Muscle layer of duodenum (tissue), 2 donors: ENCODE measurements around the gene PAIP2.
"Not testable (repeated sequence)": the region's sequence is repeated elsewhere in the genome, so short reads cannot be mapped to it uniquely, and the experiment has no call there.

Source experiments
- H3K27ac ChIP-seq: one replicate; pipeline ENCODE4 v1.7.0; 2013; ENCODE audit warnings: mild to moderate bottlenecking, low read length
- H3K27me3 ChIP-seq: one replicate; pipeline ENCODE4 v1.7.0; 2013; ENCODE audit warnings: low read depth, mild to moderate bottlenecking, control low read depth, low read length
- H3K36me3 ChIP-seq, 2 donors: one replicate each; pipeline ENCODE4 v1.7.0; 2013; ENCODE audit warnings: low read length in 2 of 2, control low read depth in 1 of 2, mild to moderate bottlenecking in 1 of 2; ENCODE audit not compliant: insufficient read depth in 2 of 2, control insufficient read depth in 1 of 2
- H3K4me1 ChIP-seq, 2 donors: one replicate each; pipeline ENCODE4 v1.7.0; 2013; ENCODE audit warnings: low read length in 2 of 2, mild to moderate bottlenecking in 2 of 2, control low read depth in 1 of 2, moderate library complexity in 1 of 2; ENCODE audit not compliant: insufficient read depth in 2 of 2, control insufficient read depth in 1 of 2
- H3K4me3 ChIP-seq, 2 donors: one replicate each; pipeline ENCODE4 v1.7.0; 2013; ENCODE audit warnings: low read length in 2 of 2, low read depth in 1 of 2, mild to moderate bottlenecking in 1 of 2
- H3K9me3 ChIP-seq, 2 donors: one replicate each; pipeline ENCODE4 v1.7.0; 2013; ENCODE audit warnings: low read length in 2 of 2, control low read depth in 1 of 2, mild to moderate bottlenecking in 1 of 2; ENCODE audit not compliant: control insufficient read depth in 1 of 2
- donor health status: healthy.

PAIP2 gene

DNA sequence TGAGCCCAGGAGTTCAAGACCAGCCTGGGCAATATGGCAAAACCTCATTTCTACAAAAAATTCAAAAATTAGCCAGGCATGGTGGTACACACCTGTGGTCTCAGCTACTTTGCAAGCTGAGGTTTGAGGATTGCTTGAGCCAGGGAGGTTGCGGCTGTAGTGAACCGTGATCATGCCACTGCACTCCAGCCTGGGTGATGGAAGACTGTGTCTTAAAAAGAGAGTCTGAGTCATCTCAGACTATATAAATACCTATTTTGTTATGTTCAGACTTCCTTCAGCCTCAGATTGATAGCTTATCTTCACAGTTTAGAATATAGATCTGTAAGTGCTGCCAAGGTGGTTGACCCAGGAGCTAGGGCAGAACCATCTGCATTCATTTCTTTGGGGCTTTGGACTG, 1.6 kb upstream of the PAIP2 start:
- Histone ChIP-seq H3K36me3 (peaks cover 0 to 10% of the 10 kb centered on the region in 2 donors), H3K4me1 (peaks cover 8 to 28% of the 10 kb centered on the region in 2 donors), H3K4me3 (no peak overlapping the region), H3K27me3 (no peaks in the 10 kb centered on the region), H3K27ac (no peak overlapping the region), H3K9me3 (no peaks in the 10 kb centered on the region)

DNA sequence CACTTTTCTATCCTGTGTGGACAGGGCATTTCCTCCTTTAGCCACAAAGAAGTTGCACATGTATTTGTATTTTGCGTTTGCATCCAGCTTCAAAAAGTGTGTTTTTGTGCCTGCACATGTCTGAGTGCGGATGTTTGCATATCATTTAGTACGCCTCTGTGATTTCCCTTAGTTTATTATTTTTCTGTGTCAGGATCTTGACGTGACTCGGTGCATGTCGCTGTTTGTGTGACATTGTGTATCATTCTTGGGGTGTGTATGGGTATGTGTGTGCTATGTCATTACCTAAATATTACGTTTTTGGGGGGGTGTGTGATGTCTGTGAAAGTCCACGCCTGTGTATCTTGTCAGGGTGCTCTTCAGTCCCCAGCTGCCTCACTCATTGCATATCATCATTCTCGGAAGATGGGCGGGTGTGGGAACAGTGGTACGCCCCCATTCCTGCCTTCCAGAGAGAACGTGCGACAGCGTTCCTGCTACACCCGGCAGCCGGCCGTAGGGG, 416 bp upstream of the PAIP2 start:
- H3K27me3 ChIP-seq: no peaks in the 10 kb centered on the region
- peaks cover 0 to 10% of the 10 kb centered on the region in 2 donors for H3K36me3 ChIP-seq
- H3K27ac ChIP-seq: no peak overlapping the region
- no peaks in the 10 kb centered on the region for H3K9me3 ChIP-seq
- peak overlapping the region; percentile 91 for H3K4me3 ChIP-seq
- peaks cover 8 to 28% of the 10 kb centered on the region in 2 donors for H3K4me1 ChIP-seq

DNA sequence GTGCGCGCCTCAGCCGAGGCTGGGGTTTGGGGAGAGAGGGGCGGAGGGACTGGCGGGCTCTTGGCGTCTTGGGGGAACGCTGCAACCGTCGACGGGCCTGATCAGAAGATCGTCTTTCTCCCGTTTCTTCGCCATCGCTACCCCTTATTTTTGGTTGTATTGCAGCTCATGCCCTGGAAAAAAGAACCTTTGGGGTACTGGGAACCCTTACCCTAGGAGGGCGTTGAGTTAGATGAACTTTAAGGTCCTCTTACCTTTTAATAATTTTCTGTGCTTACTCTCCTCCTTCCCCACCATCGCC, 719 bp downstream of the PAIP2 start:
- no peaks in the 10 kb centered on the region for H3K27me3 ChIP-seq
- peak overlapping the region; percentile 97 for H3K27ac ChIP-seq
- peaks cover 0 to 10% of the 10 kb centered on the region in 2 donors for H3K36me3 ChIP-seq
- peak overlapping the region; percentile 91 for H3K4me3 ChIP-seq
- H3K9me3 ChIP-seq: no peaks in the 10 kb centered on the region
- peaks cover 8 to 36% of the 10 kb centered on the region in 2 donors for H3K4me1 ChIP-seq

DNA sequence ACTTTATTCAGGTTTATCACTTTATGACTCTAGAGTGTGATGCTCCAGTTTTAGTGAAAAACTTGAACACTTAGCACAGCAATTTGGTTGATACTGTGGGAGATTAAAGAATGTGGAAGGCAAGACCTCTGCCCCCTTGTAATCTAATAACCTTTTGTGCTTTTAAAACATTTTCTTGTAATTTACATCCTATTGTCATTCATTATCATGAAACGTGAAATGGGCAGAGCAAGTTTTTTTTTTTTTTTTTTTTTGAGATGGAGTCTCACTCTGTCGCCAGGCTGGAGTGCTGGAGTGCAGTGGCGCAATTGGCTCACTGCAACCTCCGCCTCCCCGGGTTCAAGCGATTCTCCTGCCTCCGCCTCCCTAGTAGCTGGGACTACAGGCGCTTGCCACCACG, 1.8 kb downstream of the PAIP2 start:
- Histone ChIP-seq H3K9me3 (no peaks in the 10 kb centered on the region), H3K27ac (no peak overlapping the region), H3K36me3 (peaks cover 0 to 10% of the 10 kb centered on the region in 2 donors), H3K4me1 (peaks cover 8 to 36% of the 10 kb centered on the region in 2 donors), H3K4me3 (peak overlapping the region; percentile 91), H3K27me3 (no peaks in the 10 kb centered on the region)

DNA sequence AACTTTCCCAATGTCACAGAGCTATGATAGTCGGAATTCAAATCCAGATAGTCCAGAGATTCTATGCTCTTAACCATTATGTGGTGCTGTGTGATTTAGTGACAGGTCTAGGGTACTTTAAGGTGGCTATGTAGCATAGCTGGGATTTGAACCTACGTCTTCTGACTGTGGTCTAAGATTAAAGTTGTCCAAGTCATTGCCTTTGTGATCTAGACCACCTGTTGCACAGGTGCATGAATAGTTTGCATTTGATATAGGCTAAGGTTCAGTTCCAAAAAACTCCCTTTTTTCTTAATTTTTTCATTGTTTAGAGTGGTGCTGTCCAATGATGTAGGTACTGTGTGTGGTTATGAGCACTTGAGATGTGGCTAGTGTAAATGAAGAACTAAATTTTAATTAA, 2.5 kb downstream of the PAIP2 start:
- Histone ChIP-seq H3K36me3 (peaks cover 0 to 10% of the 10 kb centered on the region in 2 donors), H3K4me1 (peaks cover 8 to 36% of the 10 kb centered on the region in 2 donors), H3K4me3 (no peak overlapping the region), H3K27ac (no peak overlapping the region), H3K27me3 (no peaks in the 10 kb centered on the region), H3K9me3 (no peaks in the 10 kb centered on the region)

DNA sequence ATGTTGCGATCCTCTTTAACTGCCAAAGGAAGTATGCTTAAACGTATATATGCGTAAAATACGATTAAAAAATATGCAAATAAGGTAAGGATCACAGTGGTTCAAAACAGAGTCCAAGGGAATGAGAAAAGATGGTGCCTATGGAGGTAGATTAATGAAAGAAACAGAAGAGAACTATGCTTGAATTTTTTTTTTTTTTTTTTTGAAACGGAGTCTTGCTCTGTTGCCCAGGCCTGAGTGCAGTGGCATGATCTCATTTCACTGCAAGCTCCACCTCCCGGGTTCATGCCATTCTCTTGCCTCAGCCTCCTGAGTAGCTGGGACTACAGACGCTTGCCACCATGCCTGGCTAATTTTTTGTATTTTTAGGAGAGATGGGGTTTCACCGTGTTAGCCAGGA, 3.8 kb downstream of the PAIP2 start:
- peaks cover 8 to 36% of the 10 kb centered on the region in 2 donors for H3K4me1 ChIP-seq
- not testable (repeated sequence) for H3K27ac ChIP-seq, H3K27me3 ChIP-seq, H3K9me3 ChIP-seq, H3K4me3 ChIP-seq
- peaks cover 0 to 10% of the 10 kb centered on the region in 2 donors for H3K36me3 ChIP-seq

DNA sequence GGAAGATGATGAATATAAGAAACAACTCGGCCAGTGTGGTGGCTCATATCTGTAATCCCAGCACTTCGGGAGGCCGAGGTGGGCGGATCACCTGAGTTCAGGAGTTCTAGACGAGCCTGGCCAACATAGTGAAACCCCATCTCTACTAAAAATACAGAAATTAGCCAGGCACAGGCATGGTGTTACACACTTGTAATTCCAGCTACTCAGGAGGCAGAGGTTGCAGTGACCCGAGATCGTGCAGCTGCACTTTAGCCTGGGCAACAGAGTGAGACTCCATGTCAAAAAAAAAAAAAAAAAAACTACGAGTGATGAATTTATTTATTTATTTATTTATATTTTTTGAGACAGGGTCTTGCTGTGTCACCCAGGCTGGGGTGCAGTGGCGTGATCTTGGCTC, 6.2 kb downstream of the PAIP2 start:
- not testable (repeated sequence) for H3K4me3 ChIP-seq, H3K9me3 ChIP-seq, H3K36me3 ChIP-seq, H3K27me3 ChIP-seq, H3K27ac ChIP-seq
- peaks cover 6 to 25% of the 10 kb centered on the region in 2 donors for H3K4me1 ChIP-seq

DNA sequence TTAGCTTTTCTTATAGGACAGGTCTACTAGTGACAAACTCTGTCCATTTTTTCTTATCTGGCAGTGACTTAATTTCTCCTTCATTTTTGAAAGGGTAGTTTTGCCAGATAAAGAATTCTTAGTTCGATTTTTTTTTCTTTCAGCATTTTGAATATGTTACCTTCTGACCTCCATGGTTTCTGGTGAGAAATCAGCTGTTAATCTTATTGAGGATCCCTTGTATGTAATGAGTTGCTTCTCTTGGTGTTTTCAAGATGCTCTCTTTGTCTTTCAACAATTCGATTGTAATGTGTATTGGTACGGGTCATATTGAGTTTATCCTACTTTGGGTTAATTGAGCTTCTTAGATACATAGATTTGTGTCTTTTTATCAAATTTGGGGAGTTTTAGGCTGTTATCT, 12.5 kb downstream of the PAIP2 start:
- Histone ChIP-seq H3K27ac (no peak overlapping the region), H3K9me3 (no peaks in the 10 kb centered on the region), H3K4me3 (no peak overlapping the region), H3K4me1 (peaks cover 0 to 5% of the 10 kb centered on the region in 2 donors), H3K27me3 (no peaks in the 10 kb centered on the region), H3K36me3 (peaks cover 0 to 6% of the 10 kb centered on the region in 2 donors)

DNA sequence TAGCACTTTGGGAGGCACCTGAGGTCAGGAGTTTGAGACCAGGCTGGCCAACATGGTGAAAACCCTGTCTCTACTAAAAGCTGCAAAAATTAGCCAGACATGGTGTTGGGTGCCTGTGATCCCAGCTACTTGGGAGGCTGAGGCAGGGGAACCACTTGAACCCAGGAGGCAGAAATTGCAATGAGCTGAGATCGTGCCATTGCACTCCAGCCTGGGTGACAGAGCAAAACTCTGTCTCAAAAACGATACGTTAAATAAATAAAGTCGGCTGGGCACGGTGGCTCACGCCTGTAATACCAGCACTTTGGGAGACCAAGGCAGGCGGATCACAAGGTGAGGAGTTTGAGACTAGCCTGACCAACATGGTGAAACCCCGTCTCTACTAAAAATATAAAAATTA, 14.2 kb downstream of the PAIP2 start:
- not testable (repeated sequence) for H3K27me3 ChIP-seq, H3K9me3 ChIP-seq, H3K4me1 ChIP-seq, H3K36me3 ChIP-seq, H3K4me3 ChIP-seq, H3K27ac ChIP-seq

DNA sequence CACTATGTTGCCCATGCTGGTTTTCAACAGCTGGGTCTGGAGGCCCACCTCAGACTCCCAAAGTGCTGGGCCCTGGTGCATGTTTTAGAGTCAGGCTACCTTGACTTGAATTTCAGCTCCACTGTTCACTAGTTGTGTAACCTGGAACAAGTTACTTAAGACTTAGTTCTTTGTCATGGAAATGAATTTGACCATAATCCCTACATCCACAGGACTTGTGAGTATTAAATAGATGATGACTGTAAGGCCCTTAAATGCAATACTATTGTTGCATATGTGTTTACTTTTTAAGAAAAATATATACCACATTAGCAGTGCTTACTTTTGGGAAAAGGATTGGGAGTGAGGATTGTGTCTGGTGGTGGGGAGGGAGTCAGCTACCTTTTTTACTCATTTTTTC, 16.4 kb downstream of the PAIP2 start:
- H3K27me3 ChIP-seq: no peaks in the 10 kb centered on the region

DNA sequence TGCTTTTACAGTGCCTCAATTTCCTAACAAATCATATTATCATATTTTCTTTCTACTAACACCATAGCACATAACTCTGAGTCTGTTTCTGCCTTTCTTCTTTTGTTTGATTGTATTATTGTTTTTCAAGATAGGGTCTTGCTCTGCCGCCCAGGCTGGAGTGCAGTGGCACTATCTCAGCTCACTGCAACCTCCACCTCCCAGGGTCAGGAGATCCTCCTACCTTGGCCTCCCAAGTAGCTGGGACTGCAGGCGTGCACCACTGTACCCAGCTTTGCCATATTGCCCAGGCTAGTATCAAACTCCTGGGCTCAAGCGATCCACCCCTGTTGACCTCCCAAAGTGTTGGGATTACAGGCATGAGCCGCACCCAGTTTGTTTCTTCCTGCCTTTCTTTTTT, 18.7 kb downstream of the PAIP2 start:
- Histone ChIP-seq H3K36me3 (peaks cover 11 to 19% of the 10 kb centered on the region in 2 donors), H3K27ac (no peak overlapping the region), H3K27me3 (no peaks in the 10 kb centered on the region), H3K9me3 (no peaks in the 10 kb centered on the region), H3K4me1 (peaks cover 0 to 4% of the 10 kb centered on the region in 2 donors), H3K4me3 (no peak overlapping the region)

More for the DNA sequence above, 16.4 kb downstream of the PAIP2 start:
- no peak overlapping the region for H3K4me3 ChIP-seq
- no peak overlapping the region for H3K27ac ChIP-seq
- no peaks in the 10 kb centered on the region for H3K9me3 ChIP-seq
- peaks cover 0 to 6% of the 10 kb centered on the region in 2 donors for H3K36me3 ChIP-seq
- peaks cover 0 to 8% of the 10 kb centered on the region in 2 donors for H3K4me1 ChIP-seq

DNA sequence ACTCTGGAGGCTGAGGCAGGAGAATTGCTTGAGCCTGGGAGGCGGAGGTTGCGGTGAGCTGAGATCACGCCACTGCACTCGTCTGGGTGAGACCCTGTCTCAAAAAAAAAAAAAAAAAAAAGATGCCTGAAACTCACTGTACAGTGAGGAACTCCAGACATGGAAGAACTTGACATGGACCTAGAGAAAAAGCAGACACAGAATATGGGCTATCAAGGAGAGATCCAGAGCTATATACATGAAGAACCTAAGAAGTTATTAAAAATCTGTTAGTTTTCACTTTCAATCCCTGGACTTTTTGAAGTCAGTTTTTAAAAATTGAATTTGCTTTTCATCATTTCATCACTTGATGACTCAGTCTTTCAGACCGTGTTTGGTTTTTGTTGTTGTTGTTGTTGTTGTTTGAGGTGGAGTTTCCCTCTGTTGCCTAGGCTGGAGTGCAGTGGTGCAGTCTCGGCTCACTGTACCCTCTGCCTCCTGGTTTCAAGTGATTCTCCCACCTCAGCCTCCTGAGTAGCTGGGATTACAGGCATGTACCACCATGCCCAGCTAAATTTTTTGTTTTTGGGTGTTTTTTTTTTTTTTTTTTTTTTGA, 20.3 kb downstream of the PAIP2 start:
- no peak overlapping the region for H3K4me3 ChIP-seq
- peaks cover 0 to 4% of the 10 kb centered on the region in 2 donors for H3K4me1 ChIP-seq
- no peaks in the 10 kb centered on the region for H3K9me3 ChIP-seq
- no peak overlapping the region for H3K27ac ChIP-seq
- H3K27me3 ChIP-seq: no peaks in the 10 kb centered on the region
- peaks cover 19 to 35% of the 10 kb centered on the region in 2 donors for H3K36me3 ChIP-seq
